DMS53 treated with DMSO at 0.1 percent for 48 hours (cell line): ENCODE measurements around the gene MMD.
"Not testable (repeated sequence)": the region's sequence is repeated elsewhere in the genome, so short reads cannot be mapped to it uniquely, and the experiment has no call there.

ENCODE experiments used
- DNase-seq: peaks from one replicate; lab custom pipeline; 2025; ENCODE audit not compliant: unreplicated experiment; lab: John Stamatoyannopoulos, UW

MMD gene

GRCh38 chr17:55423535-55423934 lies 1.9 kb upstream of the MMD start:
- no peak for DNase-seq

- DNase-seq = not testable (repeated sequence)
These were observed 1.2 kb upstream of the MMD start for GRCh38 chr17:55422828-55423164.

DNA sequence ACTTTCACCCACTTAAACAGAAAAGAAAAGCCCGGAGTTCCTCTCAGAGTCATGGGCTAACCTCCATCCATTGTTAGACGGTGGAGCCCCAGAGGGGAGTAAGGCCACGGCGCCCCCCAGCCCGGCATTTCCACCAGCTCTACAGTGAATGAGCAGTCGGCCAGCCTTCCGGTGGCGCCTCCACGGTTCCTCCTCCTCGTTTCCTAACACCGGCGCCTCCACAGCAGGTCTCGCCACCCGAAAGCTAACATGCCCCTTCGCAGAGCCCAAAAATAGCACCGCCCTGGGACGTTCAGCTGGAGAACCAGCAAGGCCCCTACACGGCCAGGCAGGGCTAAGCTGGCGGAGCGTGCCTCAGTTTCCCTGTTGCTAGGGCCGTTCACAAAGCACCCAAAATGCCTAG lies 858 bp downstream of the MMD start:
- DNase-seq = peak; percentile 2

- no peak for DNase-seq
These were observed 1.4 kb downstream of the MMD start for GRCh38 chr17:55420067-55420775.

- DNase-seq = no peak
These were observed 3.0 kb downstream of the MMD start for GRCh38 chr17:55418369-55419268.

GRCh38 chr17:55417411-55418268 lies 4.0 kb downstream of the MMD start:
- DNase-seq = no peak

GRCh38 chr17:55416470-55417052 lies 5.1 kb downstream of the MMD start:
- no peak for DNase-seq

- DNase-seq = no peak
These were observed 5.6 kb downstream of the MMD start for GRCh38 chr17:55416000-55416399.

GRCh38 chr17:55414983-55415382 lies 6.7 kb downstream of the MMD start:
- DNase-seq = no peak

DNA sequence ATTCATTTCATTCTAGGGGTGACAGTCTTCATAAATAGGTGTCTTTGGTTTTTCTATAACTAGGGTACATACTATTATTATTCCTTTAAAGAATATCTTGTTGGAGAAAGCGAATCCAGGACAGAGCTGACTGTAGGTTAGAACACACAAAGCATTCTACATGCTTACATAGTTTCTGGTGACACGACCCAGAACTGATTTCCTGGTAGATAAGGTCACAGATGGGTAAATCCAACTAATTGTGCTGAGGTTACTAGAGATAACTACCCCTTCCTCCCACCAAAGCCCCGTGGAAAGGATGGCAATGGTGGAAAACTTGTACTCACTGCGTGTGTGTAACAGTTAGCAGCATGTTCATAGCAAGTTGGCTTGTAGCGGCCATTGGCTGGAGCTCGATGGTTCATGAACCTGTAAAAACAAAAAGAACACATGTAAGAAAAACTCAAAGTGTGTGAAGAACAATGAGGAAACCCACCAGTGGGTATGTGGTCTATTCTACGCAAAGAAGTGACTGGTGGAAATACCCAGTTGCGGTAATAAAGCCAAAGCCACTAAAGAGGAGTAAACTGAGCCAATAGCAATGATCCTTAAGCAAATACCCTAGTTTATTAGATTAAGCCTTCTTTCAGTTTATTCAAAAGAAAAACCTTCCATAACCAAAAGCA lies 7.7 kb downstream of the MMD start:
- no peak for DNase-seq

GRCh38 chr17:55411463-55411855 lies 10.2 kb downstream of the MMD start:
- DNase-seq = no peak

- DNase-seq = no peak
These were observed 10.7 kb downstream of the MMD start for GRCh38 chr17:55410722-55411462.

- DNase-seq = no peak
These were observed 12.4 kb downstream of the MMD start for GRCh38 chr17:55409030-55409800.

DNA sequence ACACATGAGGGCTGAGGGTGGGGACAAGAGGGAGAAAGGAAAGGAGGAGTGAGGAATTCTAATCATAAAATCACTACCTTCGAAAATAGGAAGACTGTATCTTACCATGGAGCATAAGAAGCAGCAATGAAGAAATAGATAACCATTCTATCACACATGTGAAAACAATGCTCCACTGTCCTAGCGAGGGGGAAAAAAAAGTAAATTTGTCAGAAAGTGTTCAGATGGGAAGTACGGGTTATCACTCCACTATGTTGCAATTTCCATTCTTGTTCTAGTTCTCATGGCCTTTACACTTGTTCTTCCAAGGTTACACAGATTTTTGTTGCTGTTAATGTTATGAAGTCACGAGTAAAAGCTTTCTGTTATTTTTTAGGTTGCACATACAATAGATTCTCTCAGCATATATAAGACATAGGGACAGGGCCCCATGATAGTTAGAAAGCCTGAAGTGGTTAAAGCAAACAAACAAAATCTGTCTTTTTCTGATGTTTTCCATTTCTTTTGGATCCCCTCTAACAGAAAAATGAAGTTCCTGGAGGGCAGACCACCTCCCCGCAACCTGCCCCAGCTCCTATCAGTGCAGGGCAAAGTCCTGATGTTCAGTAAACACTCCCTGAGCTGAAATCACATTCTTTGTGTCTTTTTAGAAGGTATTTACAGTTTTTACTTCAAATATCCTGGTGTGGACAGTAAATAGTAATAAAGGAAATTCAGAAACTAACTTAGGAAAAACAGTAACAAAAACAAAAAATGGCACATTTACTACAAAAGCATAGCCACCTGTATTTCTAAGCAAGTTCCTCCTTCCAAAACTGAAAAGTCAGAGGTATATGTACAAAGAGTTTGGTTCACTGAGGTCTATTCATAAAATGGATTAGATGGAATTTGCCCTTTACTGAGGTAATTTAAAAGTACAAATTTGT lies 13.7 kb downstream of the MMD start:
- no peak for DNase-seq

- no peak for DNase-seq
These were observed 16.0 kb downstream of the MMD start for GRCh38 chr17:55405600-55405999.

GRCh38 chr17:55404197-55404596 lies 17.4 kb downstream of the MMD start:
- DNase-seq = not testable (repeated sequence)

DNA sequence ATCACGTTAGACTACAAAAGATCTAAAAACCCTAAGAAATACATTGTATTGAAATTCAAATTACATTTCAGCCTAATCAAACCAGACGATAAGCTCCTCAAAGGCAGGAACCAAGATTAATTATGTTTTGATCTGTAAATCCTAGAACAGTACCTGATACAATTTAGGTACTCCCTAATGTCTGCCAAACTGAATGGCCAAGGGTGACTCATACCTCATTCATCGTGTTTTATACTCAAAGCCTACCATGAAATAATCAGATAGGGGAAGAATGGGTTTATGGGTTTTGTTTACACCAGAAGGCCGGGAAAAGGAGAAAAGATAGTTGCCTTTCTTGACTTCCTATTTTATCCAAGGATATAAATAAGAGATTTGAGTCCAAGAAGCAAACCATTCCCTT lies 19.3 kb downstream of the MMD start:
- no peak for DNase-seq

DNA sequence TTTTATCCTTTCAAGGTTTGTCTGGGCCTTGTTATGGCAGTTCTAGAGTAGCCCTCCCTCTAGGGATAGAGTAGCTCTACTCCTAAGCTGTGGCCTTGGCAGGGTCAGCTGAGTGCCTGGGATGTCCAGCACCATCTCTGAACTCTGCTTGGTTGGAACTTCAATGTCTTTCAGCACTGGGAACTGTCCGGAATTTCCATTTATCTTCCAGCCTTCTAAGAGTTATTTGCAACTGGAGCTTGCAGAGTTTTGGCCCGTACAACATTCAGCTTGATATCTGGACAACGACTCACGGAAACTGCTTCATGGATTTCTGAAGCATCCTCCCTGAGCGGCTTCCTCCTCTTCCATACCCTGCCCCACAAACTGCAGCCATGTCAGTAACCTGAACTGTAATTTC lies 22.9 kb downstream of the MMD start:
- DNase-seq = no peak
